Left kidney (tissue), 2 donors: ENCODE results near the gene LETM1. TPM values are rescaled to one million over a fixed set of nuclear protein-coding genes. Genes with fewer than 3 reads are reported as not detected.

ENCODE experiments used
- DNase-seq: peaks from one replicate; pipeline ENCODE4 v3.0.0-alpha.2; 2013
- polyA plus RNA-seq: library from polyadenylated mRNA; unstranded; fragments of 120-200 nt; gene quantifications from one replicate; pipeline ENCODE4 v1.2.1, GENCODE V29; 2013; ENCODE audit not compliant: insufficient read length

LETM1 gene
- polyA plus RNA-seq, 1 donor = 28.8 TPM

DNA sequence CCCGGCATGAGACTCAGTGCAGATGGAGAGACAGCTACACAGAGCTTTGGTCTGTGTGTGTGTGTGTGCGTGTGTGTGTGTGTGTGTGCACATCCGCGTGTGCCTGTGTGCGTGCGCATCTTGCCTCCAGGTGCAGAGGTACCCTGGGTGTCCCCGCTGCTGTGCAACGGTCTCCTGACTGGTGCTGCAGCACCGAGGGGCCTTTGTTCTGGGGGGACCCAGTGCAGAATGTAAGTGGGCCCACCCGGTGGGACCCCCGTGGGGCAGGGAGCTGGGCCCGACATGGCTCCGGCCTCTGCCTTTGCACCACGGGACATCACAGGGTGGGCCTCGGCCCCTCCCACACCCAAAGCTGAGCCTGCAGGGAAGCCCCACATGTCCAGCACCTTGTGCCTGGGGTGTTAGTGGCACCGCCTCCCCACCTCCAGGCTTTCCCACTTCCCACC lies 48.6 kb downstream of the LETM1 start:
- DNase-seq = no peak

DNA sequence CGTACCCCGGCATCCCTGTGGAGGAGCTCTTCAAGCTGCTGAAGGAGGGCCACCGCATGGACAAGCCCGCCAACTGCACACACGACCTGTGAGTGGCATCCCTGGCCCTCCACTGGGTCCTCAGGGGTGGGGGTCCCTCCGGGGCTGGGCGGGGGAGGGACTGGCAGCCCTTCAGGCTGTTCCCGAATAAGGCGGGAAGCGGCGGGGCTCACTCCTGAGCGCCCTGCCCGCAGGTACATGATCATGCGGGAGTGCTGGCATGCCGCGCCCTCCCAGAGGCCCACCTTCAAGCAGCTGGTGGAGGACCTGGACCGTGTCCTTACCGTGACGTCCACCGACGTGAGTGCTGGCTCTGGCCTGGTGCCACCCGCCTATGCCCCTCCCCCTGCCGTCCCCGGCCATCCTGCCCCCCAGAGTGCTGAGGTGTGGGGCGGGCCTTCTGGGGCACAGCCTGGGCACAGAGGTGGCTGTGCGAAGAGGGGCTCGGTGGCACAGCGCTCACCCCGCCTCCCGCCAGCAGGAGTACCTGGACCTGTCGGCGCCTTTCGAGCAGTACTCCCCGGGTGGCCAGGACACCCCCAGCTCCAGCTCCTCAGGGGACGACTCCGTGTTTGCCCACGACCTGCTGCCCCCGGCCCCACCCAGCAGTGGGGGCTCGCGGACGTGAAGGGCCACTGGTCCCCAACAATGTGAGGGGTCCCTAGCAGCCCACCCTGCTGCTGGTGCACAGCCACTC lies 49.2 kb downstream of the LETM1 start:
- DNase-seq = no peak

DNA sequence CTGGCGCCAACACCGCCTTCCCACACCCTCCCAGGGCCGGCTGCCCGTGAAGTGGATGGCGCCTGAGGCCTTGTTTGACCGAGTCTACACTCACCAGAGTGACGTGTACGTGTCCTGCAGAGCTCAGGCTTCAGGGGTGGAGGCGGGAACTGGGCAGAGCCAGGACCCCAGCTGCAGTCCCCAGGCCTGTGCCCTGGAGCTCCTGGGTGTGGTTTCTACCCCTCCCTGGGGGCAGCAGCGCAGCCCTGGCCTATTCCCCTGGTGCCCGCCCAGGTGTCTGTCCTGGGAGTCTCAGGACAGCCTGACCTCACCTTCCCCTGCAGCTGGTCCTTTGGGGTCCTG lies 49.8 kb downstream of the LETM1 start:
- DNase-seq = no peak

DNA sequence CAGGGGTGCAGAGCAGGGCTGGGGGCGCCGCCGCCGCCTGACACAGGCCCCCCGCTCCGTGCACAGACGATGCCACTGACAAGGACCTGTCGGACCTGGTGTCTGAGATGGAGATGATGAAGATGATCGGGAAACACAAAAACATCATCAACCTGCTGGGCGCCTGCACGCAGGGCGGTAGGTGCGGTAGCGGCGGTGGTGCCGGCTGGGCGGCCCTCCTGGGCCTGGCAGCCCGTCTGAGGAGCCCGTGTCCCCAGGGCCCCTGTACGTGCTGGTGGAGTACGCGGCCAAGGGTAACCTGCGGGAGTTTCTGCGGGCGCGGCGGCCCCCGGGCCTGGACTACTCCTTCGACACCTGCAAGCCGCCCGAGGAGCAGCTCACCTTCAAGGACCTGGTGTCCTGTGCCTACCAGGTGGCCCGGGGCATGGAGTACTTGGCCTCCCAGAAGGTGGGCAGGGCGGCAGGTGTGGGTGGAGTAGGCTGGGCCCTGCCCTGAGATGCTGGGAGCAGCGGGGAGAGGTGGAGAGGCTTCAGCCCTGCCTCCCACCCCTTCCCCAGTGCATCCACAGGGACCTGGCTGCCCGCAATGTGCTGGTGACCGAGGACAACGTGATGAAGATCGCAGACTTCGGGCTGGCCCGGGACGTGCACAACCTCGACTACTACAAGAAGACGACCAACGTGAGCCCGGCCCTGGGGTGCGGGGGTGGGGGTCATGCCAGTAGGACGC lies 50.3 kb downstream of the LETM1 start:
- no peak for DNase-seq

DNA sequence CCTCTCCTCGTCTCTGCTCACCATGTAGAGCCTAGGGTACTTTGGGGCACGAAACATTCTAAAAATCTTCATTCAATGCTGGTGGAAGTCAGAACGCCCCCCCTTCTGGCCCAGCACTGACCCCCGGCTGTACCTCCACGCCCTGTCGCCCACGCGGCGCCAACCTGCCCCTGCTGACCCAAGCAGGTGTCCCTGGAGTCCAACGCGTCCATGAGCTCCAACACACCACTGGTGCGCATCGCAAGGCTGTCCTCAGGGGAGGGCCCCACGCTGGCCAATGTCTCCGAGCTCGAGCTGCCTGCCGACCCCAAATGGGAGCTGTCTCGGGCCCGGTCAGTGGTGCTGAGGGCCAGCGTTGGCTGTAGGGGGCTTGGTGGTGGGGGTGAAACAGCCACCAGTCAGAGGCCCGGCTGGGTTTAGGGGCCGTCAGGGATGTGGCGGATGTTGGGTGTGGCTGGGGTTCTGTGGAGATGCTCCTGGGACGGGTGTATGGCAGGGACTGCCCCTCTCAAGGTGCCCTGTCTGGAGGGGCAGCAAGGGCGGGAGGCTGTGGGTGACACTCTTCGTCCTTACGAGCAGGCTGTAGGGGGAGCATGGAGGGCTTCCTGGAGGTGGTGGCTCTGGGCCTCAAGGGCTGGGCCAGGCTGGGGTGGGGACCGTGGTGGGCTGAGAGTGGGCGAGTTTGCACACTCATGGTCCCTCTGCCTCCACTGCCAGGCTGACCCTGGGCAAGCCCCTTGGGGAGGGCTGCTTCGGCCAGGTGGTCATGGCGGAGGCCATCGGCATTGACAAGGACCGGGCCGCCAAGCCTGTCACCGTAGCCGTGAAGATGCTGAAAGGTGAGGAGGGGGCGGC lies 51.1 kb downstream of the LETM1 start:
- no peak for DNase-seq

DNA sequence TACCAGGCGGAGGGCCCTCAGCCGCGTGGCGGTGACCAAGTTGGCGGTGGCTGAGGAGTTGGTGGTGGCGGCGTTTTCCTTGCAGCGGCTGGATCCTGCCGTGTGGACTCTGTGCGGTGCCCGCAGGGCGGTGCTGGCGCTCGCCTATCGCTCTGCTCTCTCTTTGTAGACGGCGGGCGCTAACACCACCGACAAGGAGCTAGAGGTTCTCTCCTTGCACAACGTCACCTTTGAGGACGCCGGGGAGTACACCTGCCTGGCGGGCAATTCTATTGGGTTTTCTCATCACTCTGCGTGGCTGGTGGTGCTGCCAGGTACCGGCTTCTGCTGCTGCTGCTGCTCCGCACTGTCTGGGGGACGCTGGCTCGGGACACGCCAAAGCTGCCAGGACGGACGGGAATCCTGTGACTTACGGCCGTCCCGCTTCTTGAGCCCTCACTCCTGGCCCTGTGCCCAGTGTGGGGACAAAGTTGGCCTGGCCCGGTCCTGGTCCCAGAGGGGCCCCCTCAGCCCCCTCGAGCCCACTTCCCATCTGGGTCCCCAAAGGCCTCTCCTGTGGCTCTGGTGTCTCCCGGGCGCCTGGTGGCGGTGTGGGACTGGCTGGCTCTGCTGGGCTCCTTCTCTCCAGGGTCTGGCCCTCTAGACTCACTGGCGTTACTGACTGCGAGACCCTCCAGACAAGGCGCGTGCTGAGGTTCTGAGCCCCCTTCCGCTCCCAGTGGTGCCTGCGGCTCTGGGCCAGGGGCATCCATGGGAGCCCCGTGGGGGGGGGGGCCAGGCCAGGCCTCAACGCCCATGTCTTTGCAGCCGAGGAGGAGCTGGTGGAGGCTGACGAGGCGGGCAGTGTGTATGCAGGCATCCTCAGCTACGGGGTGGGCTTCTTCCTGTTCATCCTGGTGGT lies 52.2 kb downstream of the LETM1 start:
- DNase-seq = no peak

DNA sequence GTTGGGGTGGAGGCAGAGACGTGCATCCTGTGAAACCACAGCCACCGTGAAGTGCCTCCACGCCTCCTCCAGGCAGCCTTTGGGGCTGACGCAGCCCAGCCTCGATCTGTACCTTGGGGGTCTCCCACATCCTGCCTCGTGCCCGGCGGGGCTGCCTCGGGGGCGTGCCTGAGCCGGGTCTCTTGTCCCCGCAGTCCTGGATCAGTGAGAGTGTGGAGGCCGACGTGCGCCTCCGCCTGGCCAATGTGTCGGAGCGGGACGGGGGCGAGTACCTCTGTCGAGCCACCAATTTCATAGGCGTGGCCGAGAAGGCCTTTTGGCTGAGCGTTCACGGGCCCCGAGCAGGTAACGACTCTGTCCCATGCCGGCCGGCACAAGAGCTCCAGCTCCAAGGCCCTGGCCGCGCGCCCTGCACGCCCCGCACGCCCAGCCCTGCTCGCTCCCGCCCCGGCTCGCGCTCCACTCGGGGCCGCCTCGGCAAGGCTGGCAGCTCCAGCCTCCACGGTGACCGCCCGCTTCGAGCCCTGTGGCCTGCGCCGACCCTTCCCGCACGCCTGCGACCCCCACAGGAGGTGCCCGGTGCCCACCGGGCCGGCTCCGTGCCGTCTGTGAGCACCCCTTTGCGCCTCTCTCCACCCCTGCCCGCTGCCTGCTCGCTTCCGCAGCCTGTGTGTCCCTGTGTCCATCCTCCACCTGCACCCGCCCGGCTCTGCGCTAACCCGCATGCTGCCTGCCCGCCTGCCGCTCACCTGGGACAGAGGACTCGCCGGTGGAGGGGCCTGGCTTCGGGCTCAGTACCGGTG lies 53.0 kb downstream of the LETM1 start:
- DNase-seq = no peak

DNA sequence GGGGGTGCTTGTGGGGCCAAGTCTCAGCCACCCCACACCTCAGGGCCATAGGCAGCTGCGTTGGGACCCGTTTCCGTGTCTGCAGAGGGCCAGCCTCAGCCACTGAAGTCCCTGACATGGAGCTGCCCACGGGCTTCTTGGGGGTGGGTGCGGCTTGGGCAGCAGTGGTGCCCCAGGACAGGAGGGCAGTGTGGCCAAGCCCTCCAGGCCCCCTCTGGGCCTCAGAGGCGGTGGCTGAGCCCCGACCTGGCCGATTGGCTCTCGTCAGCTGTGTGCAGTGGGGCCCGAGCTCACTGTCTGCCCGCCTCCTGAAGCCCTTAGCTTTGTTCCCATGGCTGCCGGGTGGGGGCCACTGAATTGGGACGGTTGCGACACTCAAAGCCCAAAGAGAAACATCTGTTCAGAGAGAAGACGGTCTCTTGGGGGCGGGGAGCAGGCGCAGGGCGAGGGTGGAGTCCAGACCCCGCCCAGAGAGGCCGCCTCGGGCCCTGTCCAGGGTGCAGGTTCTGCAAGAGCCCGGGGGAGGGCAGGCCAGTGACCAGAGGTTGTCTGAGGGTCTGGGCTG lies 53.7 kb downstream of the LETM1 start:
- DNase-seq = no peak

DNA sequence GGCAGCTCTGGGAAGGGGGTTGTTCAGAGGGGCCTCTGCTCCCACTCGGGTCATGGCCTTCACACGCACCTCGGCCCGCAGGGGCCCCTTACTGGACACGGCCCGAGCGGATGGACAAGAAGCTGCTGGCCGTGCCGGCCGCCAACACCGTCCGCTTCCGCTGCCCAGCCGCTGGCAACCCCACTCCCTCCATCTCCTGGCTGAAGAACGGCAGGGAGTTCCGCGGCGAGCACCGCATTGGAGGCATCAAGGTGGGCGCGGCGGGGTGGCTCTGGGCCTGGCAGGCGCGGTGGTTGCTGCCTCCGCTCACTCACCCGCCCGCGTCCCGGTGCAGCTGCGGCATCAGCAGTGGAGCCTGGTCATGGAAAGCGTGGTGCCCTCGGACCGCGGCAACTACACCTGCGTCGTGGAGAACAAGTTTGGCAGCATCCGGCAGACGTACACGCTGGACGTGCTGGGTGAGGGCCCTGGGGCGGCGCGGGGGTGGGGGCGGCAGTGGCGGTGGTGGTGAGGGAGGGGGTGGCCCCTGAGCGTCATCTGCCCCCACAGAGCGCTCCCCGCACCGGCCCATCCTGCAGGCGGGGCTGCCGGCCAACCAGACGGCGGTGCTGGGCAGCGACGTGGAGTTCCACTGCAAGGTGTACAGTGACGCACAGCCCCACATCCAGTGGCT lies 54.5 kb downstream of the LETM1 start:
- no peak for DNase-seq

DNA sequence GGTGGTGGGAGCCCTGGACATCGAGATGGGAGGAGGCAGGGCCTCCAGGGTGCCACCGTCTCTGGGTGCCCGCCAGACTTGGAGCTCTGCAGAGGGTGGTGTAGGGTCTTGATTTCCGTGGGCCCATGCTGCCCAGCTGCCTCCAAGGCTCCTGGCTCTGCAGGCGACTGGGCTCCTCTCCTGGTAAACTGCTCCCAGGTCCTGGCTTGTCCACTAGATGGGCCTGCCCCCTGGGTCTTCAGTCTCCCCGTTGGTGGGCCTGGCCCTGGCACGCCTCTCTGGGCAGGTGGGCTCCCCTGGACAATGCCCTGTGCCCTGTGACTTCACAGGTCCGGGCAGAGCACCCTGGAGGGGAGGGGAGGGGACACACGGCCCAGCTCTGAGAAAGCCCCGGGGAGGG lies 55.2 kb downstream of the LETM1 start:
- DNase-seq = no peak

DNA sequence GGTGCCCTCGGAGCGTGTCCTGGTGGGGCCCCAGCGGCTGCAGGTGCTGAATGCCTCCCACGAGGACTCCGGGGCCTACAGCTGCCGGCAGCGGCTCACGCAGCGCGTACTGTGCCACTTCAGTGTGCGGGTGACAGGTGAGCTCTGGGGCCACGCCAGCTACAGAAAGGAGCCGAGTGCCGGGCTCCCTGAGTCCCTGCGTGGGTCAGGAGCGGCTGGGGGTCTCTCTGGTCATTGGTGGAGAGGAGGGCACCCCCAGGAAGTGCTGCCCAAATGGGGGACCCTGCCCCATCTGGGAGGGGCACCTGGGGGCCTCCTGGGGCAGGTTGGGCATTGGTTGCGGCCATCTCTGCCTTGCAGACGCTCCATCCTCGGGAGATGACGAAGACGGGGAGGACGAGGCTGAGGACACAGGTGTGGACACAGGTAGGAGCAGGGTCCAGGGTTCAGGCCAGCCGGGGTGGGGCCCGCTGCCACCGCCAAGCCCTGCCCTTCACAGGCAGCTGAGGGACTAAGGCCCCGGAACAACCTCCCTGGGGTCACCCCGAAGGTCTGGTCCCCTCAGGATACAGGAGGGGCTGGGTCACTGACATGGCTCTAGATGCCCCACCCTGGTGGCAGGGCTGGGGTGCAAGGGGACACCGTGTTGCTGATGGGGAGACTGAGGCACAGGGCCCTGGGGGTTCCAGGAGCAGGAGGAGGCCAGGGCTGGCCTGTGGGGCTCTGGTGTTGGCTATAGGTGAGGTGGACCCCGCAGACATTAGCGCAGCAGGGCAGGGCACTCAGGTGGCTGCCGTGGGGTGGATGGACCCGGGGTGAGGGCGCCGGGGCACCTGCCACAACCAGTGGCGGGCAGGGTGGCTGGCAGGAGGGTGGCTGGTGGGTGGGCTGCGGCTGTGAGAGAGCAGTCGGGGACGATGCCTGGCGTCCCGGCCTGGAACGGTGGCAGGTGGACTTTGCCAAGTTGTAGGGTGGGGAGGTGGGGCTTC lies 56.3 kb downstream of the LETM1 start:
- DNase-seq = no peak

DNA sequence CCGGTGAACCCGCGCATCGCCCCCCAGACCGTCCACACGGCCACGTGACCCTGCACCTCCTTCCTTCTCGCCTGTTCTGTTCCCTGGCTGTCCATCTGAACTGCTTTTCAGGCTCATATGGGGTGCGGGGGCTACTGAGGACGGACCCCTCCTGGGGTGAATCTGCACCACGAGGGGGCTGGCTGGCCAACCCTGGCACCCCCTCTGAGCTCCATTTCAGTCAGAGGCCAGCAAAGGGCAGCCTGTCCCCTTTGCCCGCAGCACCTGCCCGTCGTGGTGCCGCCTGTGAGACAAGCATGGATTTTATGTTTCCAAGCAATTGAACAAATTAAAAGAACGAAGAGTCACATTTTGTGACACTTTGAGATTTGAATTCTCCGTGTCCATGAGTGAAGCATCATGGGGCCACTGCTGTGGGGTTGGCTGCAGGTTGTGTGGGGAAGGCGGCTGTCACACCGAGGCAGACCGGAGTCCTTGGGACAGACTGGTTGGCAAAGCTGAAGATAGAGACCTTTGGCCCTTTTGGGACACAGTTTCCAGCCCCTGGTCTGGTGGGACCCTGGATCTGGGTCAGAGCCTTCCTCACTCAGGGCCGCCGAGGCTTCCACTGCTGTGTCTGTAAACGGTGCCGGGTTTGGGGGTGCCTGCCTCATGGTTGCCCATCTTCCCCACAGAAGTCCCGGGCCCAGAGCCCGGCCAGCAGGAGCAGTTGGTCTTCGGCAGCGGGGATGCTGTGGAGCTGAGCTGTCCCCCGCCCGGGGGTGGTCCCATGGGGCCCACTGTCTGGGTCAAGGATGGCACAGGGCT lies 57.2 kb downstream of the LETM1 start:
- DNase-seq = no peak

DNA sequence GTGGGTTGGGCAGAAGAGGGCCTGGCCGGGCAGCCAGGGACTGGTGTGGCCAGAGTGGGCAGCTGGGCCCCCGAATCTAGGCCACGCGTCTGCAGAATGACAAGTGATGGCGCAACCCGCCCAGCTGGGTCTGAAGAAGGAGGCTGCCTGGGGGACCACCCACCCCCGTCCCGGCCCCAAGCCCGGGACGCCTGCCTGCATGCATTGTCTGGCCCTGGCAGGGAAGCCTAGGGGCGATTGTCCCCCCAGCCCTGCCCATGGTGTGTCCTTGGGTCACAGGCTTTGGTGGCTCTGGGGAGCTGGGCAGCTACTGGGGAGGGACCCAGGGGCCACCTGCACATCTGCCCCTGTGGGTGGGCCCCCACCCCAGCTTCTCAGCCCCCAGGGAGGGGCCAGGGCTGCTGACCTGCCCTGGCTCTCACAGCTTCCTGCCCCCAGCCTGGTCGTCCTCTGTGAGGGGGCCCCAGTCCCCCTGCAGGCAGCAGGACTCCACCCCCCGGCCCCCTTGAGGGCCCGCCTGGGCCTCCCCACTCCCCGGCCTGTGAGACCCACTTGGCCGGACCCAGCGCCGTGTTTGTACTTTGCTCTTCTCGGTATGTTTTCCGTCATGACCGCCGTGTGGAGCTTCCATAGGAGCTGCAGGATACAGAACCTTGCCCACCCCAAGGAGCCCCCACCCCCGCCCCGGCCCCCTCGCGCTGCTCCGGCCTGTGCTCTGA lies 57.9 kb downstream of the LETM1 start:
- no peak for DNase-seq

DNA sequence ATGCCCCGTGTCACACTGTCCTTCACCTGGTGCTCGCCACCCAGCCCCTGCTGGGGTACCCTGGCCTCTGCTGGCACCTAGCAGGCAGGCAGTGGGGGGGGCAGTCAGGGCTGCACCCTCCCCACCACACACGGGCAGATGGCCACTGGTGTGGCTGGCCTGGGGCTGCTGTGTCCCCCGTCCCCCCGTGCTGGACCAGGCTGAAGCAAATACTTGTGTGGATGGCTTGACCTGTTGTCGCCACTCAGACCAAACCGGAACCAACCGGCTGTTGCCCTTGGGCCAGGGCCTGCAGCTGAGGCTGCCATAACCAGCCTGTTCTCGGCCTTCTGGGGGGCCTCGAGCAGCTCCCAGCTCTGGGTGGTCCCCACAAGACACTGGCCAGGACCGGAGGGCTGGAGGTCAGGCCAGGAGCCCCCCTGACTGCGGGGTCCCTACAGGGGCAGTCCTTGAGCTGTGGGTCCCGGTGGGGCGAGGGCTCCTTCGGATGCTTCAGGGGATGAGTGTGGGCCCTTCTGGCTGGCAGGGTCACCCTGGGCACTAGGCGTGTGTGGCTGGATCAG lies 58.6 kb downstream of the LETM1 start:
- DNase-seq = no peak

DNA sequence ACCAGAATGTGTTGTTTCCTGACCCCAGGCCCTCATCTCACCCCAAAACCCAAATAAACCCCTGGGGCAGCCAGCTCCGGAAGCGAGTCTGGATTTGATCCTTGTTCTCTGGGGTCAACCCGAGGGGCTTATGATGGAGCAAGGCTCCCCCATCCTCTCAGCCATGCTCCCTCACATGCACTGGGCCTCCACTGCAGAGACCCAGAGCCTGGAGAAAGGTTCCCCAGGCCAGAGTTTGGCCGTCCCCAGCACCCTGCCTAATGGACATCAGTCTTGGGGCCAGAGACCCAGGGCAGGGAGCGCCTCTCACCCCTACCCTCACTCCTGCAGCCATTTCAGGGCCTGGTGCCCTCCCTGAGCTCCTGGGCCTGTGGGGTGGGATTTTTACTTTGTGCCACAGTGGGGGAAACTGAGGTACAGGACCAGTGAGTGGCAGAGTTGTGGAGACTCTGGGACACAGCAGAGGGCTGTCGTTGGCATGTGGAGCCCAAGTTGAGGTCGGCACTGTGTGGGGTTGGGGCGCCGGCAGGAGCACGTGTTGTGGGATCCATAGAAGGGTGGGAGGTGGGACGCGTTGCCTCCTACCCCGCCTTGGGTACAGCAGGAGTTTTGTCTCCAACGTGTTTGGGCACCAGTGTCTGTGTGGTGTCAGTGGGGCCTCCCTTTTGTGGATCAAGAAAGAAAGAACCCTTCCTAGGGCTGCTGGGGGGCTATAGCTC lies 59.3 kb downstream of the LETM1 start:
- no peak for DNase-seq
